ENCODE measurements around the gene SGPP2.
"Not testable (repeated sequence)": the region's sequence is repeated elsewhere in the genome, so short reads cannot be mapped to it uniquely, and the experiment has no call there.

The SGPP2 gene

DNA sequence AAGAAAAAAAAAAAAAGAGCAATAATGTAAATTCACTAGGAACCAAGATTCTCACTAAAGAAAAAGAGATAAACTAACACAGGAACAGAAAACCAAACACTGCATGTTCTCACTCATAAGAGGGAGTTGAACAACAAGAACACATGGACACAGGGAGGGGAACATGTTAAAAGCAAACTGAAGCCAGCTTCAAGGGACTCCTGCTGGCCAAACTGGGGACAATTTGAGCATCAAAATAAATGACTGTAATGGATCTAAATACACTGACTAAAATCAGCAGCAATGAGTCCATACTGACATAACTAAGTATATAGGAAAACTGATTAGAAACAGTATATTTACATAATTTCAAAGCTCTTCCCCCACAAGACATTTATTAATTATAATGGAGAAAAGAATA is 158.6 kb downstream of the SGPP2 start:
- TF ChIP-seq, protein P1, sequence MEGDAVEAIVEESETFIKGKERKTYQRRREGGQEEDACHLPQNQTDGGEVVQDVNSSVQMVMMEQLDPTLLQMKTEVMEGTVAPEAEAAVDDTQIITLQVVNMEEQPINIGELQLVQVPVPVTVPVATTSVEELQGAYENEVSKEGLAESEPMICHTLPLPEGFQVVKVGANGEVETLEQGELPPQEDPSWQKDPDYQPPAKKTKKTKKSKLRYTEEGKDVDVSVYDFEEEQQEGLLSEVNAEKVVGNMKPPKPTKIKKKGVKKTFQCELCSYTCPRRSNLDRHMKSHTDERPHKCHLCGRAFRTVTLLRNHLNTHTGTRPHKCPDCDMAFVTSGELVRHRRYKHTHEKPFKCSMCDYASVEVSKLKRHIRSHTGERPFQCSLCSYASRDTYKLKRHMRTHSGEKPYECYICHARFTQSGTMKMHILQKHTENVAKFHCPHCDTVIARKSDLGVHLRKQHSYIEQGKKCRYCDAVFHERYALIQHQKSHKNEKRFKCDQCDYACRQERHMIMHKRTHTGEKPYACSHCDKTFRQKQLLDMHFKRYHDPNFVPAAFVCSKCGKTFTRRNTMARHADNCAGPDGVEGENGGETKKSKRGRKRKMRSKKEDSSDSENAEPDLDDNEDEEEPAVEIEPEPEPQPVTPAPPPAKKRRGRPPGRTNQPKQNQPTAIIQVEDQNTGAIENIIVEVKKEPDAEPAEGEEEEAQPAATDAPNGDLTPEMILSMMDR (IDR thresholded peaks at IDR 0.05; ENCODE audit: control insufficient read depth, extremely low read depth, insufficient read depth): 0 out of 2 replicates have a peak, but pooled peaks have one; percentile 8
- no peak for DNase-seq (ENCODE audit: low read depth)
- H3K4me3 ChIP-seq (ENCODE audit: low read depth, low read length): no peak overlapping the region

DNA sequence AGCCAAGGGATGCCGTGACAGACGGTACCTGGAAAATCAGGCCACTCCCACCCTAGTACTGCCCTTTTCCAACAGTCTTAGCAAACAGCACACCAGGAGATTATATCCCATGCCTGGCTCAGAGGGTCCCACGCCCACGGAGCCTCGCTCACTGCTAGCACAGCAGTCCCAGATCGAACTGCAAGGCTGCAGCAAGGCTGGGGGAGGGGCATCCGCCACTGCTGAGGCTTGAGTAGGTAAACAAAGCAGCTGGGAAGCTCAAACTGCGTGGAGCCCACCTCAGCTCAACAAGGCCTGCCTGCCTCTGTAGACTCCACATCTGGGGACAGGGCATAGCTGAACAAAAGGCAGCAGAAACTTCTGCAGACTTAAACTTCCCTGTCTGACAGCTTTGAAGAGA is 160.2 kb downstream of the SGPP2 start:
- not testable (repeated sequence) for DNase-seq (ENCODE audit: low read depth); H3K4me3 ChIP-seq (ENCODE audit: low read depth, low read length)

DNA sequence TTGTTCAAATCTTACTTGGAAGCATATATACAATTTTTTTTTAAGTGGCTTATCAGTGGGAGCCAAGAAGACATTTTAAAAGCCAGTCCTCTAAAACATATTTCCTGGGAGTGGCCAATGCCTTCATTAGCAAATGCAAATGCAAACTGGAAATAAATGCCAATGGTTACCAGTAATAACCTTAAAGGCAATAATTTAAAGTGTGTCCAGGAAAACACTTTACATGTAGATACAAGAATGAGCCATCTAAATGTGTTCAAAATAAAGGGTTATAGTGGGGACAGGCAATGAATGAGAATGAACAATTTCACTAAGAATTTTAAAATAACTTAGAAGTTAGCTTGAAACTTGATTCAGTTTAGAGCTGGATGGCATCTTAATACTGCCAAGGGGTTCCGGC is 167.3 kb downstream of the SGPP2 start:
- TF ChIP-seq, protein P1 (IDR thresholded peaks at IDR 0.05; ENCODE audit: control insufficient read depth, extremely low read depth, insufficient read depth): no peak
- no peak overlapping the region for H3K4me3 ChIP-seq (ENCODE audit: low read depth, low read length)
- DNase-seq (ENCODE audit: low read depth): no peak

DNA sequence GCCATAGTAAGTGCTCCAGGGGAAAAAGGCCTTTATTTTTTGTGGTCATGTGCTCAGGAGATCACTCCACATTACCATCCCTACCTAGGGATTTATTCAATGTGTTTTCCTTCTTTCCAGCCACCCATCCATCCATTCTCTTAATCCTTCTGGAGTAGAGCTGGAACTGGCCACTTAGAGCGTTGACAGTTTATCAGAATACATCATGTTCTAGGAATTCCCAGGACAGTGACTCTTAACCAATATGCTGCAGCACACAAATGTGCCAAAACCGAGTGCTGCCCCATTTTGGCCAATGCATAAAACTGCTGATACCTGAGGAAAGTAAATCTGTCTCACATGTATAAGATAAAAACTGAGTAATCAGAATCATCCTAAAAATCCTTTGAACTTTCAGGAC is 167.8 kb downstream of the SGPP2 start:
- TF ChIP-seq, protein P1 (IDR thresholded peaks at IDR 0.05; ENCODE audit: control insufficient read depth, extremely low read depth, insufficient read depth): no peak
- H3K4me3 ChIP-seq (ENCODE audit: low read depth, low read length): no peak overlapping the region
- no peak for DNase-seq (ENCODE audit: low read depth)

DNA sequence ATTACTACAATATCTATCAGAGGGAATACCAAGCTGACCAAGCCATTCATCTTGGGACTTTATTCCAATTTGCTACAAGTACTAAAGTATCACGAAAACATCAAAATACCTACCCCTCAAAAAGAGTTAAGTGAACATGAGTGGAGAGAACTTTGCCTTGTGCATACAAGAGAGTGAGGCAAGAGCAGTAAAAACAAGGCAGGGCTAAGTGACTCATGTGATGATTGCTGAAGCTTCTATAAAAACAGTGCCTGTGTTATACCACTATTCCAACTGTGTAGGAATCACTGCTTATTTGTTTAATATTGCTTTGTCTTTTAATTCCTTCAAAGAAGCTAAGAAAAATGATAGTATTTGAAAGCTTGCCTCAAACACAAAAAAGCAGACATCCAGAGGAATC is 170.3 kb downstream of the SGPP2 start:
- DNase-seq (ENCODE audit: low read depth): no peak
- TF ChIP-seq, protein P1 (IDR thresholded peaks at IDR 0.05; ENCODE audit: control insufficient read depth, extremely low read depth, insufficient read depth): no peak
- H3K4me3 ChIP-seq (ENCODE audit: low read depth, low read length): no peak overlapping the region

DNA sequence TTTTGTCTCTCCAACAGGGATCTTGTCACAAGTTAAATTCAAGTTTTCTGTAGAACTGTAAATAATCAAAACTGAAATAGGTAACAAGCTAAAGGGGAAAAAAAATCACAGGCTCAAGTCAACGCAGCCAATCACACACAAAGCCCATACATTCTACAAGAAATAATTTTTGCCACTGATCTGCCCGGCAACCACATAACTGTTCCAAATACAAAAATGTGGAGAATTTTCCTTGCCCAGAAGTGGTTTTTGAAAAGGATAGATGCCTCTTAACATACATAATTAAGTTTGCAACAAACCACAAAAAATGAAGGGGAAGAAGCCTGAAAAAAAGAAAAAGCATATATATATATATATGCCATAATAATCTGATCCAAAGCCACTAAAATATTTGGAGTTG is 171.2 kb downstream of the SGPP2 start:
- DNase-seq (ENCODE audit: low read depth): no peak
- TF ChIP-seq, protein P1 (IDR thresholded peaks at IDR 0.05; ENCODE audit: control insufficient read depth, extremely low read depth, insufficient read depth): no peak
- H3K4me3 ChIP-seq (ENCODE audit: low read depth, low read length): no peak overlapping the region

DNA sequence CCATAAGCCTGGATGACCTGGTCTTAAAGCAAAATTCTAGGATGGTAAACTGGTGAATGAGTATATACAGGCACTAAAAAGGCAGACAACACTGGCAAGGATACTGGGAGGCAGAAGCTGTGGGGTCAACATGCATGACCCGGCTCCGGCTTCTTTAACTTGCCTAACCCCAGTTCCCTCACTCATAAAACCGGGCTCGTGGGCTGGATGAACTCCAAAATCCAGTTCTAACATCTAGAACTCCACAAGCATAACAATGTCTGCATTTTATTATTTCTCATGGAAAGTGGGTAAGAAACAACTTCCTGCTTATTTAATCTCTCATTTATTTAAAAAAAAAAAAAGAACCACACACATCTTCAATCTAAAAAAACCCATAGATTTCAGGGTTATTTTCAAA is 174.3 kb downstream of the SGPP2 start:
- TF ChIP-seq, protein P1 (IDR thresholded peaks at IDR 0.05; ENCODE audit: control insufficient read depth, extremely low read depth, insufficient read depth): no peak
- no peak overlapping the region for H3K4me3 ChIP-seq (ENCODE audit: low read depth, low read length)
- no peak for DNase-seq (ENCODE audit: low read depth)
